ENCODE results near the gene TERB1.

The TERB1 gene

DNA sequence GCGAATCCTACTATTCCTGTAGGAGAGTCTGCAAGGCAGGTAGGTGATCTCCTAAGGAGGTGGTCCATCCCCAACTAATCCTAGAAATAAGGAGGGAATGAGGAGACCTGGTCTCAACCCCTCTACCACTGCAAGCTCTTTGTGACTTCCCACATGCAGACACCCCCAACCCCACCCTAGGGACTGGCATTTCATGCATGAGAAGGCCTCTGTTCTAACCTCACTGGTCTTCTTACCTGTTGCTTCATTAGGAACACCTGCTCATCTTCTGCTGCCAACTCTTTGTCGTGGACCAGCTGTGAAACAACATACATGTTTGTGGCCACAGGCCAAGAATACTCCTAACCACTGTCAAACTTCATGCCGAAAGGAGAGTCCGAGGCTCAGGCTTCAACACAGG, 72.6 kb downstream of the TERB1 start:
- no peaks in the 10 kb centered on the region for H3K9me3 ChIP-seq (replicated peaks in 1 of 2; ENCODE audit: control insufficient read depth in 2 of 2, insufficient read depth in 1 of 2, low read depth in 1 of 2, low read length in 2 of 2)
- H2BK12ac ChIP-seq (ENCODE audit: low read length), result no peak overlapping the region
- no peak overlapping the region for H3K18ac ChIP-seq (ENCODE audit: low read length)
- no peak overlapping the region for H4K91ac ChIP-seq (ENCODE audit: low read depth, low read length, poor library complexity)
- WGBS, 2 donors (ENCODE audit: extremely low coverage in 2 of 2, insufficient read length in 2 of 2, insufficient replicate concordance in 1 of 2), result no CpG with 5 or more reads among the region's 4 CpGs
- H2BK5ac ChIP-seq (ENCODE audit: low read length), result no peak overlapping the region
- H3K27ac ChIP-seq (replicated peaks; ENCODE audit: low read length), result no peak overlapping the region
- no peak overlapping the region for H2AFZ ChIP-seq (ENCODE audit: low read length)
- no peaks in the 10 kb centered on the region for H3K27me3 ChIP-seq (ENCODE audit: control insufficient read depth in 3 of 3, insufficient read depth in 3 of 3, low read depth in 1 of 3, low read length in 3 of 3)
- H3K79me1 ChIP-seq (ENCODE audit: low read depth, low read length), result no peaks in the 10 kb centered on the region
- no peak overlapping the region for H2BK120ac ChIP-seq (ENCODE audit: low read depth, low read length)
- H2AK5ac ChIP-seq (ENCODE audit: low read depth, low read length), result no peak overlapping the region
- H3K9ac ChIP-seq (ENCODE audit: low read depth, low read length, poor library complexity), result no peak overlapping the region
- H3K4me1 ChIP-seq (ENCODE audit: control insufficient read depth in 2 of 2, insufficient read depth in 1 of 2, low read depth in 1 of 2, low read length in 2 of 2), result no peaks in the 10 kb centered on the region
- H3K23ac ChIP-seq (ENCODE audit: low read depth, low read length, poor library complexity), result no peak overlapping the region
- no peak for DNase-seq (ENCODE audit: low spot score)
- H3K4ac ChIP-seq (ENCODE audit: low read length), result no peak overlapping the region
- no peak overlapping the region for H3K14ac ChIP-seq (ENCODE audit: low read length)
- H2BK15ac ChIP-seq (ENCODE audit: low read length), result no peak overlapping the region
- no peak overlapping the region for H3K4me2 ChIP-seq (ENCODE audit: insufficient read depth, low read length, poor library complexity, severe bottlenecking)
- peaks cover 56 to 100% of the 10 kb centered on the region in 2 donors for H3K36me3 ChIP-seq (replicated peaks in 1 of 2; ENCODE audit: control insufficient read depth in 2 of 2, insufficient read depth in 2 of 2, low read length in 2 of 2)
- H3K4me3 ChIP-seq (ENCODE audit: low read length in 2 of 2), result no peak overlapping the region
- no peak overlapping the region for H4K8ac ChIP-seq (ENCODE audit: low read depth, low read length)

DNA sequence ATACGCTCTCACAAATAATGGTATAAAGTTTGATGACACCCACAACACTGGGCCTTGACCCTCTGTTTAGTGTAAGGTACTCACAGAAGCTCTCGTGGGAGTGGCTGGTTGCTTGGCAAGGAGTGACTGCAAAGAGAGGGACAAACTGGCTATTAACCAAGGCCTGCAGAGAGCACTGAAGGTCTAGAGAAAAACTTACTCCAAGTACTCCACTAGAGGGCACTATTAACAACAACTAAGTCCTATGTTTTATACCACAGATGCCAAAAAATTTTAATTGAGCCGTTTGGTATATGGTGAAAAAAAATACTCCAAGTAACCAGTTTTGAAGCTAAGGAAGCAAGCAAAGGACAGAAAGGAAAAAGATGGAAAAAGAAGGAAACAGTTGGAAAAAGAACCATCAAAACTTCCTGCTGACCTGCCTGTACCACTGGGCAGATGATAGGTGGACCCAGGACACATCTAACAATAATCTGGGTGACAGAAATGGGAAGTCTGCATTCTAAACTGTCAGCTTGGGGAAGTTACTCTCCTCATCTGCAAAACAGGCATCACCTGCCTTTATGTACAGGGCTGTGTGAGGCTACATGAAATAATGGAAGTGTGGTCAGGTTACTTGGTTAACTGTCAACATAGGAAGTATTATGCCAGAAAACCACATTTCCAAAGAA, 73.1 kb downstream of the TERB1 start:
- H3K4me3 ChIP-seq (ENCODE audit: low read length in 2 of 2), result no peak overlapping the region
- peaks cover 56 to 100% of the 10 kb centered on the region in 2 donors for H3K36me3 ChIP-seq (replicated peaks in 1 of 2; ENCODE audit: control insufficient read depth in 2 of 2, insufficient read depth in 2 of 2, low read length in 2 of 2)
- no peak overlapping the region for H4K91ac ChIP-seq (ENCODE audit: low read depth, low read length, poor library complexity)
- H2BK5ac ChIP-seq (ENCODE audit: low read length), result no peak overlapping the region
- H2AFZ ChIP-seq (ENCODE audit: low read length), result no peak overlapping the region
- H2BK15ac ChIP-seq (ENCODE audit: low read length), result no peak overlapping the region
- no peak overlapping the region for H3K18ac ChIP-seq (ENCODE audit: low read length)
- no peak overlapping the region for H3K4me2 ChIP-seq (ENCODE audit: insufficient read depth, low read length, poor library complexity, severe bottlenecking)
- WGBS, 2 donors (ENCODE audit: extremely low coverage in 2 of 2, insufficient read length in 2 of 2, insufficient replicate concordance in 1 of 2), result no CpG with 5 or more reads among the region's 3 CpGs
- H3K9ac ChIP-seq (ENCODE audit: low read depth, low read length, poor library complexity), result no peak overlapping the region
- no peak overlapping the region for H3K27ac ChIP-seq (replicated peaks; ENCODE audit: low read length)
- no peaks in the 10 kb centered on the region for H3K27me3 ChIP-seq (ENCODE audit: control insufficient read depth in 3 of 3, insufficient read depth in 3 of 3, low read depth in 1 of 3, low read length in 3 of 3)
- no peak overlapping the region for H3K23ac ChIP-seq (ENCODE audit: low read depth, low read length, poor library complexity)
- no peak overlapping the region for H2AK5ac ChIP-seq (ENCODE audit: low read depth, low read length)
- no peak overlapping the region for H3K14ac ChIP-seq (ENCODE audit: low read length)
- no peaks in the 10 kb centered on the region for H3K9me3 ChIP-seq (replicated peaks in 1 of 2; ENCODE audit: control insufficient read depth in 2 of 2, insufficient read depth in 1 of 2, low read depth in 1 of 2, low read length in 2 of 2)
- H3K4ac ChIP-seq (ENCODE audit: low read length), result no peak overlapping the region
- H2BK12ac ChIP-seq (ENCODE audit: low read length), result no peak overlapping the region
- no peak overlapping the region for H4K8ac ChIP-seq (ENCODE audit: low read depth, low read length)
- no peaks in the 10 kb centered on the region for H3K79me1 ChIP-seq (ENCODE audit: low read depth, low read length)
- DNase-seq (ENCODE audit: low spot score), result no peak
- no peak overlapping the region for H2BK120ac ChIP-seq (ENCODE audit: low read depth, low read length)
- H3K4me1 ChIP-seq (ENCODE audit: control insufficient read depth in 2 of 2, insufficient read depth in 1 of 2, low read depth in 1 of 2, low read length in 2 of 2), result no peaks in the 10 kb centered on the region

DNA sequence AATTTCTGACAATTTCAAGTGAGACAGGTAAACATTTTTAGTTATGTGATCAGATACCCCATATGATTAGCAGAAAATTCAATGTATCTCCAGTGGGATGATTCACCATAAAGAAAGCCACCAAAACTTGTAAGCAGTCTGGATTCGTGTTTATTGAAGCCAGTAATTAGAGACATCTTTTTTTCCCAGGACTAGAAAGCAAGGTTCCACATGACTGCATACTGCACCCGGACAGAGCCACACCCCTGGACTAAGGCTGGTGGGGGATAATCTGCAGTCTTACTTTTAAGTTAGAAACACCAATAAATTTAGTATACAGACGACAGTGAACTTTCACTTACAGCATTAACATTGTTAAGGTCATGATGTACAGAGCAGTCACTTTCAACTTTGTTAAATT, 80.6 kb downstream of the TERB1 start:
- Histone ChIP-seq H3K4me1 (ENCODE audit: control insufficient read depth in 2 of 2, insufficient read depth in 1 of 2, low read depth in 1 of 2, low read length in 2 of 2) (no peaks in the 10 kb centered on the region), H3K27me3 (ENCODE audit: control insufficient read depth in 3 of 3, insufficient read depth in 3 of 3, low read depth in 1 of 3, low read length in 3 of 3) (no peaks in the 10 kb centered on the region), H3K4me3 (ENCODE audit: low read length in 2 of 2) (no peak overlapping the region), H3K27ac (replicated peaks; ENCODE audit: low read length) (no peak overlapping the region), H3K9me3 (replicated peaks in 1 of 2; ENCODE audit: control insufficient read depth in 2 of 2, insufficient read depth in 1 of 2, low read depth in 1 of 2, low read length in 2 of 2) (no peaks in the 10 kb centered on the region), H3K79me1 (ENCODE audit: low read depth, low read length) (no peaks in the 10 kb centered on the region), H4K8ac (ENCODE audit: low read depth, low read length) (no peak overlapping the region), H4K91ac (ENCODE audit: low read depth, low read length, poor library complexity) (no peak overlapping the region), H2AK5ac (ENCODE audit: low read depth, low read length) (no peak overlapping the region), H3K14ac (ENCODE audit: low read length) (no peak overlapping the region), H3K4me2 (ENCODE audit: insufficient read depth, low read length, poor library complexity, severe bottlenecking) (no peak overlapping the region), H3K36me3 (replicated peaks in 1 of 2; ENCODE audit: control insufficient read depth in 2 of 2, insufficient read depth in 2 of 2, low read length in 2 of 2) (peaks cover 24 to 79% of the 10 kb centered on the region in 2 donors), H3K9ac (ENCODE audit: low read depth, low read length, poor library complexity) (no peak overlapping the region), H2AFZ (ENCODE audit: low read length) (no peak overlapping the region), H2BK15ac (ENCODE audit: low read length) (no peak overlapping the region), H2BK120ac (ENCODE audit: low read depth, low read length) (no peak overlapping the region), H3K4ac (ENCODE audit: low read length) (no peak overlapping the region), H3K18ac (ENCODE audit: low read length) (no peak overlapping the region), H2BK5ac (ENCODE audit: low read length) (no peak overlapping the region), H2BK12ac (ENCODE audit: low read length) (no peak overlapping the region), H3K23ac (ENCODE audit: low read depth, low read length, poor library complexity) (no peak overlapping the region)
- no peak for DNase-seq (ENCODE audit: low spot score)
- WGBS, 2 donors (ENCODE audit: extremely low coverage in 2 of 2, insufficient read length in 2 of 2, insufficient replicate concordance in 1 of 2), result no CpG with 5 or more reads among the region's 3 CpGs

DNA sequence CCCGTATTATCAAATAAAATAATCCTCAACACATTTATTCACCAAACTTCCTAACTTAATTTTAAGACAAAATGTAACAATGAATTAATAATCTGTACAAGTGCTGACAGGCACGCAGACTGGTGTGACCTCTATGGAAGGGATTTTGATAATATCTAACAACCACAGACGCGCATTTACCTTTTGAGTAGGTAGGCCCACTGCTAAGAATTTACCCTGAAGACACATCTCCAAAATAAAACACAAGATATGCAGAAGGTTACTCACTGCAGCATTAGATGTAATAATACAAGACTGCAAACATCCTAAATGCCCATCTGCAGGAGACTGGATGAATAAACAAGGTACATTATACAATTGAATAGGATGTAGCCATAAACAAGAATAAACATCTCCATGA, 82.1 kb downstream of the TERB1 start:
- Histone ChIP-seq H2BK15ac (ENCODE audit: low read length) (no peak overlapping the region), H3K27ac (replicated peaks; ENCODE audit: low read length) (no peak overlapping the region), H3K27me3 (ENCODE audit: control insufficient read depth in 3 of 3, insufficient read depth in 3 of 3, low read depth in 1 of 3, low read length in 3 of 3) (no peaks in the 10 kb centered on the region), H2AK5ac (ENCODE audit: low read depth, low read length) (no peak overlapping the region), H3K4me2 (ENCODE audit: insufficient read depth, low read length, poor library complexity, severe bottlenecking) (no peak overlapping the region), H3K14ac (ENCODE audit: low read length) (no peak overlapping the region), H4K91ac (ENCODE audit: low read depth, low read length, poor library complexity) (no peak overlapping the region), H2AFZ (ENCODE audit: low read length) (no peak overlapping the region), H3K36me3 (replicated peaks in 1 of 2; ENCODE audit: control insufficient read depth in 2 of 2, insufficient read depth in 2 of 2, low read length in 2 of 2) (peaks cover 15 to 64% of the 10 kb centered on the region in 2 donors), H2BK12ac (ENCODE audit: low read length) (no peak overlapping the region), H3K9ac (ENCODE audit: low read depth, low read length, poor library complexity) (no peak overlapping the region), H3K18ac (ENCODE audit: low read length) (no peak overlapping the region), H3K23ac (ENCODE audit: low read depth, low read length, poor library complexity) (no peak overlapping the region), H2BK5ac (ENCODE audit: low read length) (no peak overlapping the region), H3K79me1 (ENCODE audit: low read depth, low read length) (no peaks in the 10 kb centered on the region), H3K4me3 (ENCODE audit: low read length in 2 of 2) (no peak overlapping the region), H3K9me3 (replicated peaks in 1 of 2; ENCODE audit: control insufficient read depth in 2 of 2, insufficient read depth in 1 of 2, low read depth in 1 of 2, low read length in 2 of 2) (no peaks in the 10 kb centered on the region), H4K8ac (ENCODE audit: low read depth, low read length) (no peak overlapping the region), H3K4ac (ENCODE audit: low read length) (no peak overlapping the region), H2BK120ac (ENCODE audit: low read depth, low read length) (no peak overlapping the region), H3K4me1 (ENCODE audit: control insufficient read depth in 2 of 2, insufficient read depth in 1 of 2, low read depth in 1 of 2, low read length in 2 of 2) (no peaks in the 10 kb centered on the region)
- no peak for DNase-seq (ENCODE audit: low spot score)
- WGBS, 2 donors (ENCODE audit: extremely low coverage in 2 of 2, insufficient read length in 2 of 2, insufficient replicate concordance in 1 of 2), result 100% methylated on average over 1 of the region's 4 CpGs; no CpG with 5 or more reads in 1 of the 2 donors
